GM19455 (cell line): Measurements from ENCODE around the gene GNG10.
"Not testable (repeated sequence)": the region's sequence is repeated elsewhere in the genome, so short reads cannot be mapped to it uniquely, and the experiment has no call there.

Experiments used
- ATAC-seq: cut with Tn5 transposase; IDR thresholded peaks from one replicate; pipeline ENCODE4 v1.9.1; 2021; ENCODE audit not compliant: unreplicated experiment

Gene GNG10

GRCh38 chr9:111661150-111661801 lies at the start of gene GNG10:
Gene GNG10 (plus strand): TSS chr9:111661605. CDS start chr9:111661635, 30 bp downstream.
- peak; percentile 85 for ATAC-seq

GRCh38 chr9:111613436-111614040 lies 47.9 kb upstream of the GNG10 start:
- no peak for ATAC-seq

GRCh38 chr9:111615928-111616327 lies 45.5 kb upstream of the GNG10 start:
- no peak for ATAC-seq

- ATAC-seq: not testable (repeated sequence)
Measured at GRCh38 chr9:111617349-111617748, 44.1 kb upstream of the GNG10 start.

GRCh38 chr9:111621895-111622480 lies 39.4 kb upstream of the GNG10 start:
- no peak for ATAC-seq

GRCh38 chr9:111622626-111623025 lies 38.8 kb upstream of the GNG10 start:
- no peak for ATAC-seq

GRCh38 chr9:111627260-111627963 lies 34.0 kb upstream of the GNG10 start:
- ATAC-seq: no peak

GRCh38 chr9:111628411-111628810 lies 33.0 kb upstream of the GNG10 start:
- ATAC-seq: no peak

- ATAC-seq: peak; percentile 23
Measured at GRCh38 chr9:111630182-111630963, 31.0 kb upstream of the GNG10 start.

GRCh38 chr9:111630964-111631213 lies 30.5 kb upstream of the GNG10 start:
- no peak for ATAC-seq

- ATAC-seq: peak; percentile 97
Measured at GRCh38 chr9:111631214-111631971, 30.0 kb upstream of the GNG10 start, which contains the start of gene DNAJC25. Gene DNAJC25 (plus strand): TSS chr9:111631334. CDS start chr9:111631408, 74 bp downstream.

GRCh38 chr9:111632060-111632459 lies 29.3 kb upstream of the GNG10 start:
- no peak for ATAC-seq

- ATAC-seq: no peak
Measured at GRCh38 chr9:111632695-111633388, 28.6 kb upstream of the GNG10 start.

GRCh38 chr9:111633389-111633736 lies 28.0 kb upstream of the GNG10 start:
- ATAC-seq: no peak

GRCh38 chr9:111634860-111635259 lies 26.5 kb upstream of the GNG10 start:
- ATAC-seq: no peak

- ATAC-seq: no peak
Measured at GRCh38 chr9:111637421-111637950, 23.9 kb upstream of the GNG10 start.

- no peak for ATAC-seq
Measured at GRCh38 chr9:111644195-111644772, 17.1 kb upstream of the GNG10 start.

GRCh38 chr9:111645806-111646205 lies 15.6 kb upstream of the GNG10 start:
- no peak for ATAC-seq

- ATAC-seq: no peak
Measured at GRCh38 chr9:111646417-111646816, 15.0 kb upstream of the GNG10 start.
